Liver (tissue), 9 donors: ENCODE measurements around the gene CDKN2B-AS1. TPM values are rescaled to one million over a fixed set of nuclear protein-coding genes. Genes with fewer than 3 reads are reported as not detected.

ENCODE experiments used
- DNase-seq: peaks from one replicate; pipeline ENCODE4 v3.0.0-alpha.2; 2017; ENCODE audit warnings: low spot score
- H3K27ac ChIP-seq, 2 donors: one replicate each; pipeline ENCODE4 v1.7.0; 2013; ENCODE audit warnings: inconsistent platforms in 2 of 2, low read length in 2 of 2, control low read depth in 1 of 2, low read depth in 1 of 2, mild to moderate bottlenecking in 1 of 2
- H3K27me3 ChIP-seq, 4 donors: one replicate each; pipeline versions ENCODE4 v1.6.1 to v1.7.0; 2013; ENCODE audit warnings: low read length in 3 of 4, inconsistent platforms in 1 of 4, mild to moderate bottlenecking in 1 of 4, moderate library complexity in 1 of 4; ENCODE audit not compliant: control insufficient read depth in 4 of 4, insufficient read depth in 4 of 4
- H3K36me3 ChIP-seq, 4 donors: one replicate each; pipeline versions ENCODE4 v1.6.1 to v1.7.0; 2013; ENCODE audit warnings: low read length in 3 of 4, mild to moderate bottlenecking in 3 of 4, low read depth in 1 of 4, moderate library complexity in 1 of 4; ENCODE audit not compliant: control insufficient read depth in 4 of 4, insufficient read depth in 3 of 4
- H3K4me1 ChIP-seq, 4 donors: one replicate each; pipeline versions ENCODE4 v1.6.1 to v1.7.0; 2013; ENCODE audit warnings: low read length in 3 of 4, mild to moderate bottlenecking in 3 of 4, moderate library complexity in 1 of 4; ENCODE audit not compliant: control insufficient read depth in 4 of 4, insufficient read depth in 4 of 4
- H3K4me3 ChIP-seq, 3 donors: one replicate each; pipeline versions ENCODE4 v1.6.1 to v1.7.0; 2013; ENCODE audit warnings: low read length in 3 of 3, control low read depth in 1 of 3, low read depth in 1 of 3, mild to moderate bottlenecking in 1 of 3
- H3K9ac ChIP-seq, 2 donors: one replicate each; pipeline ENCODE4 v1.7.0; 2013; ENCODE audit warnings: low read length in 2 of 2, mild to moderate bottlenecking in 2 of 2, moderate library complexity in 2 of 2, control low read depth in 1 of 2, low read depth in 1 of 2
- H3K9me3 ChIP-seq, 4 donors: one replicate each; pipeline versions ENCODE4 v1.6.1 to v1.7.0; 2013; ENCODE audit warnings: low read length in 3 of 4; ENCODE audit not compliant: control insufficient read depth in 4 of 4
- ATF3 ChIP-seq: IDR thresholded peaks from 2 replicates; pipeline ENCODE4 v1.6.1; 2016; ENCODE audit warnings: antibody characterized with exemption
- CTCF ChIP-seq: fragments of 150-350 bp; IDR thresholded peaks from 2 replicates; pipeline ENCODE4 v1.5.1; 2017; ENCODE audit warnings: improper control_type of control experiment, low read depth, low read length; ENCODE audit not compliant: missing input control
- EGR1 ChIP-seq, 2 donors: IDR thresholded peaks; 2 replicates each; pipeline ENCODE4 v1.6.1; 2016 to 2018; ENCODE audit warnings: antibody characterized with exemption in 2 of 2, low read depth in 2 of 2
- FOXA1 ChIP-seq: IDR thresholded peaks from 2 replicates; pipeline ENCODE4 v1.6.1; 2016; ENCODE audit warnings: antibody characterized with exemption
- GABPA ChIP-seq, 2 donors: IDR thresholded peaks in 1 of 2; conservative IDR thresholded peaks in 1 of 2; 2 replicates each; pipeline ENCODE4 v1.6.1; 2016; ENCODE audit warnings: antibody characterized with exemption in 2 of 2, mild to moderate bottlenecking in 1 of 2, moderate library complexity in 1 of 2
- HNF4A ChIP-seq, 2 donors: conservative IDR thresholded peaks; 2 replicates each; pipeline ENCODE4 v1.6.1; 2016; ENCODE audit warnings: antibody characterized with exemption in 2 of 2, mild to moderate bottlenecking in 2 of 2
- HNF4G ChIP-seq: IDR thresholded peaks from 2 replicates; pipeline ENCODE4 v1.6.1; 2016; ENCODE audit warnings: antibody characterized with exemption
- JUND ChIP-seq, 2 donors: IDR thresholded peaks; 2 replicates each; pipeline ENCODE4 v1.6.1; 2016; ENCODE audit warnings: antibody characterized with exemption in 2 of 2
- MAX ChIP-seq: IDR thresholded peaks from 2 replicates; pipeline ENCODE4 v1.6.1; 2016; ENCODE audit warnings: antibody characterized with exemption
- NR2F2 ChIP-seq: IDR thresholded peaks from 2 replicates; pipeline ENCODE4 v1.6.1; 2016; ENCODE audit warnings: antibody characterized with exemption
- RAD21 ChIP-seq, 2 donors: IDR thresholded peaks; 2 replicates each; pipeline ENCODE4 v1.6.1; 2016; ENCODE audit warnings: antibody characterized with exemption in 2 of 2, mild to moderate bottlenecking in 2 of 2
- REST ChIP-seq: IDR thresholded peaks from 2 replicates; pipeline ENCODE4 v1.6.1; 2016; ENCODE audit warnings: antibody characterized with exemption, mild to moderate bottlenecking
- RXRA ChIP-seq, 2 donors: IDR thresholded peaks; 2 replicates each; pipeline ENCODE4 v1.6.1; 2017 to 2018; ENCODE audit warnings: antibody characterized with exemption in 2 of 2, mild to moderate bottlenecking in 1 of 2
- SP1 ChIP-seq: IDR thresholded peaks from 2 replicates; pipeline ENCODE4 v1.6.1; 2018; ENCODE audit warnings: antibody characterized with exemption, mild to moderate bottlenecking
- TAF1 ChIP-seq: conservative IDR thresholded peaks from 2 replicates; pipeline ENCODE4 v1.6.1; 2016; ENCODE audit warnings: antibody characterized with exemption, mild to moderate bottlenecking
- ZBTB33 ChIP-seq: IDR thresholded peaks from 2 replicates; pipeline ENCODE4 v1.6.1; 2016; ENCODE audit warnings: antibody characterized with exemption
- WGBS: extraction: QIAGEN DNeasy Blood & Tissue Kit; methylation state at CpG from one replicate; pipeline ENCODE4 v1.1.7; 2013; 5-methylcytosine and 5-hydroxymethylcytosine counted together
- polyA plus RNA-seq, 2 donors: library from polyadenylated mRNA; stranded (reverse) in 1 of 2; unstranded in 1 of 2; fragments of 200-250 nt in 1 of 2; fragments of >200 nt in 1 of 2; fragmentation: Nextera tagmentation in 1 of 2; extraction: Ambion mirVana in 1 of 2; gene quantifications; one replicate each; pipeline versions ENCODE4 v1.2.1 to v1.2.3, GENCODE V29; 2013 to 2015
- total RNA-seq, 2 donors: library from RNA; depleted of rRNA; stranded (reverse); fragments of >200 nt; gene quantifications; one replicate each; pipeline ENCODE4 v1.2.3, GENCODE V29; 2014
- donor health status: healthy.
- donor health status: healthy.
- donor health status: healthy.
- donor health status: healthy.
- donor health status: healthy.

CDKN2B-AS1 gene
- under 1 TPM in 1 of 2 donors, not detected in 1; 0.42 TPM for total RNA-seq
- polyA plus RNA-seq: under 1 TPM in 1 of 2 donors, not detected in 1; 0.08 TPM

GRCh38 chr9:21994556-21995005 lies at the start of gene CDKN2B-AS1:
Gene CDKN2B-AS1, plus strand, starts transcription at chr9:21994791.
- no peak for DNase-seq
- Histone ChIP-seq H3K9ac (peak within 1 kb of the TSS; percentile 5 to 67), H3K4me3 (peak within 1 kb of the TSS; percentile 76 to 89 (median 85)), H3K4me1 (peaks cover 4 to 15% (median 9%) of the 10 kb centered on the region in 4 donors), H3K27ac (peak within 1 kb of the TSS; percentile 74 to 77), H3K9me3 (peaks cover 0 to 4% (median 0%) of the 10 kb centered on the region in 4 donors), H3K36me3 (no peaks in the 10 kb centered on the region), H3K27me3 (no peaks in the 10 kb centered on the region)
- TF ChIP-seq JUND (IDR thresholded peaks at IDR 0.05): no peak
- TF ChIP-seq ZBTB33: no peak
- TF ChIP-seq HNF4A (conservative IDR thresholded peaks at IDR 0.05): no peak
- no peak for TF ChIP-seq GABPA (IDR thresholded peaks at IDR 0.05 in 1 of 2, conservative IDR thresholded peaks at IDR 0.05 in 1 of 2)
- TF ChIP-seq RXRA (IDR thresholded peaks at IDR 0.05): no peak
- TF ChIP-seq HNF4G: no peak
- TF ChIP-seq NR2F2: no peak
- TF ChIP-seq MAX: no peak
- no peak for TF ChIP-seq EGR1 (IDR thresholded peaks at IDR 0.05; ENCODE audit: low read depth in 2 of 2)
- no peak for TF ChIP-seq REST
- no peak for TF ChIP-seq RAD21 (IDR thresholded peaks at IDR 0.05)
- no peak for TF ChIP-seq FOXA1
- no peak for TF ChIP-seq SP1
- no peak for TF ChIP-seq CTCF
- WGBS: under 1% methylated on average over 43 of the region's 43 CpGs

- Histone ChIP-seq H3K4me1 (no peaks in the 10 kb centered on the region), H3K9ac (no peak overlapping the region), H3K27me3 (no peaks in the 10 kb centered on the region), H3K36me3 (no peaks in the 10 kb centered on the region), H3K9me3 (no peaks in the 10 kb centered on the region), H3K27ac (no peak overlapping the region), H3K4me3 (no peak overlapping the region)
- no peak for DNase-seq
- WGBS: 92% methylated on average over 2 of the region's 2 CpGs
- no peak for TF ChIP-seq TAF1
- no peak for TF ChIP-seq RXRA (IDR thresholded peaks at IDR 0.05)
- no peak for TF ChIP-seq NR2F2
- TF ChIP-seq CTCF: no peak
- TF ChIP-seq HNF4G: no peak
- TF ChIP-seq JUND (IDR thresholded peaks at IDR 0.05): no peak
- TF ChIP-seq HNF4A (conservative IDR thresholded peaks at IDR 0.05): no peak
- no peak for TF ChIP-seq ZBTB33
- TF ChIP-seq MAX: no peak
- no peak for TF ChIP-seq RAD21 (IDR thresholded peaks at IDR 0.05)
- TF ChIP-seq GABPA (IDR thresholded peaks at IDR 0.05 in 1 of 2, conservative IDR thresholded peaks at IDR 0.05 in 1 of 2): no peak
- TF ChIP-seq SP1: no peak
- no peak for TF ChIP-seq ATF3
Measured at GRCh38 chr9:21945606-21946005, 49.0 kb upstream of the CDKN2B-AS1 start.
